Cardiac muscle cell (in vitro differentiated cells and primary cell): ENCODE results near the gene HPDL. TPM values are rescaled to one million over a fixed set of nuclear protein-coding genes. Genes with fewer than 3 reads are reported as not detected.

Experiments
- DNase-seq, 2 donors: peaks; one replicate each; pipeline versions ENCODE4 v3.0.0 to v3.0.0-alpha.2; 2010 to 2017; ENCODE audit warnings: low read depth in 1 of 2, low spot score in 1 of 2
- H3K27ac ChIP-seq: fragments of 200-600 bp; sonication (generic); 2 replicates; pipeline ENCODE4 v1.5.1; 2016
- H3K27me3 ChIP-seq: fragments of 200-600 bp; sonication (generic); 2 replicates; pipeline ENCODE4 v1.6.0; 2016; ENCODE audit warnings: control low read depth
- H3K36me3 ChIP-seq: fragments of 200-600 bp; sonication (generic); 2 replicates; pipeline ENCODE4 v1.5.1; 2016; ENCODE audit warnings: control low read depth
- H3K4me1 ChIP-seq: fragments of 200-600 bp; sonication (generic); 2 replicates; pipeline ENCODE4 v1.8.1; 2017; ENCODE audit warnings: low read depth, mild to moderate bottlenecking, mixed run types
- H3K4me3 ChIP-seq: fragments of 200-600 bp; sonication (generic); 2 replicates; pipeline ENCODE4 v1.5.1; 2016; ENCODE audit warnings: mild to moderate bottlenecking
- H3K9me3 ChIP-seq: fragments of 200-600 bp; sonication (generic); 2 replicates; pipeline ENCODE4 v1.5.1; 2017; ENCODE audit warnings: low read depth, mild to moderate bottlenecking, control low read depth
- CTCF ChIP-seq: IDR thresholded peaks from 2 replicates; pipeline ENCODE4 v1.5.1; 2012; ENCODE audit warnings: low read depth, mild to moderate bottlenecking, low read length
- polyA plus RNA-seq: library from polyadenylated mRNA; unstranded; fragments of >200 nt; fragmentation: Nextera tagmentation; extraction: Ambion mirVana; gene quantifications from 2 replicates; pipeline ENCODE4 v1.2.1, GENCODE V29; 2016
- total RNA-seq: library from RNA; depleted of rRNA; stranded (reverse); fragments of >200 nt; gene quantifications from 2 replicates; pipeline ENCODE4 v1.2.3, GENCODE V29; 2016

Gene HPDL
- total and polyA plus RNA-seq, 2 experiments from 2014 or later = 1.3 to 3.3 TPM

DNA sequence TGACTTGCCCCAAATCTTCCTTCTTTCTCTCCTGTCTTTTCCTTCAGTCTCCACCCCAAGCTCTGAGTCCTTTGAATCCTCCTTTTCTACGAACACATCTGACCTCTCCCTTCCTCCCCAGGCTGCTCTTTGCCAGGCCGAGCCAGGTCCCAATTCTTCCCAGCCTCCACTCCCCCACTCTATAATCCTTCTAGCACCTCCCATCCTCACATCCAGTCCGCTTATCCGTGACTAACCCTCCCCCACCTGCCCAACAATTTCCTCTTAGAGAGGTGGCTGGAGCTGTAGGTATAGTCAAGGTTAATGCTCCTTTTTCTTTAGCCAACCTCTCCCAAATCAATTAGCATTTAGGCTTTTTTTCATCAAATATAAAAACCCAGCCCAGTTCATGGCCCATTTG, 9.5 kb upstream of the HPDL start:
- no peak overlapping the region for H3K27ac ChIP-seq
- no peak overlapping the region for H3K4me3 ChIP-seq
- no peak for TF ChIP-seq CTCF
- H3K27me3 ChIP-seq = no peaks in the 10 kb centered on the region
- no peaks in the 10 kb centered on the region for H3K36me3 ChIP-seq
- DNase-seq = no peak
- H3K9me3 ChIP-seq = no peaks in the 10 kb centered on the region
- H3K4me1 ChIP-seq = no peaks in the 10 kb centered on the region

DNA sequence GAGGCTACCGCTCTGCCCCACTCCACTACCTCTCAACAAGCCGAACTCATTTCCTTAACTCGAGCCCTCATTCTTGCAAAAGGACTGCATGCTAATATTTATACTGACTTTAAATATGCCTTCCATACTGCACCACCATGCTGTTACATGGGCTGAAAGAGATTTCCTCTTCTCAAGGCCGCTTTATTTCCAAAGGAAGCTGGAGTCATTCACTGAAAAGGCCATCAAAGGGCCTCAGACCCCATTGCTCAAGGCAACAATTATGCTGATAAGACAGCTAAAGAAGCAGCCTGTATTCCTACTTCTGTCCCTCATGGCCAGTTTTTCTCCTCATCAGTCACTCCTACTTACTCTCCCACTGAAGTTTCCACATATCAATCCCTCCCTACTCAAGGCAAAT, 6.9 kb upstream of the HPDL start:
- no peak for TF ChIP-seq CTCF
- H3K27me3 ChIP-seq = no peaks in the 10 kb centered on the region
- no peaks in the 10 kb centered on the region for H3K9me3 ChIP-seq
- no peak overlapping the region for H3K27ac ChIP-seq
- DNase-seq = no peak
- no peaks in the 10 kb centered on the region for H3K36me3 ChIP-seq
- no peak overlapping the region for H3K4me3 ChIP-seq
- H3K4me1 ChIP-seq = no peaks in the 10 kb centered on the region

- no peak overlapping the region for H3K4me3 ChIP-seq
- no peak overlapping the region for H3K27ac ChIP-seq
- no peak for DNase-seq
- H3K27me3 ChIP-seq = no peaks in the 10 kb centered on the region
- no peak for TF ChIP-seq CTCF
- H3K36me3 ChIP-seq = no peaks in the 10 kb centered on the region
- no peaks in the 10 kb centered on the region for H3K4me1 ChIP-seq
- no peaks in the 10 kb centered on the region for H3K9me3 ChIP-seq
These were observed 5.3 kb upstream of the HPDL start for GRCh38 chr1:45321444-45321843.

DNA sequence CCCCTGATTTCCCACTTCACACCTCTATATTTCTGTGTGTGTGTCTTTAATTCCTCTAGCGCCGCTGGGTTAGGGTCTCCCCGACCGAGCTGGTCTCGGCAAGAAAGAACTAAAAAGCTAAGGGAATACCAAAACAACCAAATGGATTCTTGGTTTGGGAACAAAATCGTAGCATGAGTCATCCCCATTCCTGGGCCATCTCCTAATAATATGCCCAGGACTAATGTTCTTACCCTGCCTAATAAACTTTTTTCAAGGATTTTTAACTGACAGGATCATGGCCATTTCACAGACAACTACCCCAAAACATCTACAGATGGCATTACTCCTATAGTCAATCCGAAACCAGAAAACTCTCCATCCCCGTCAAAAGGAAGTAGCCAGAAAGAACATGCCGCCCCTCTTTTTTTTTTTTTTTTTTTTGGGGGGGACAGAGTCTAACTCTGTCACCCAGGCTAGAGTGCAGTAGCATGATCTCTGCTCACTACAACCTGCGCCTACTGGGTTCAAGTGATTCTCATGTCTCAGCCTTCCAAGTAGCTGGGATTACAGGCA, 4.1 kb upstream of the HPDL start:
- Histone ChIP-seq H3K9me3 (no peaks in the 10 kb centered on the region), H3K4me1 (no peaks in the 10 kb centered on the region), H3K27ac (no peak overlapping the region), H3K36me3 (no peaks in the 10 kb centered on the region), H3K27me3 (no peaks in the 10 kb centered on the region), H3K4me3 (no peak overlapping the region)
- no peak for DNase-seq
- TF ChIP-seq CTCF = no peak

DNA sequence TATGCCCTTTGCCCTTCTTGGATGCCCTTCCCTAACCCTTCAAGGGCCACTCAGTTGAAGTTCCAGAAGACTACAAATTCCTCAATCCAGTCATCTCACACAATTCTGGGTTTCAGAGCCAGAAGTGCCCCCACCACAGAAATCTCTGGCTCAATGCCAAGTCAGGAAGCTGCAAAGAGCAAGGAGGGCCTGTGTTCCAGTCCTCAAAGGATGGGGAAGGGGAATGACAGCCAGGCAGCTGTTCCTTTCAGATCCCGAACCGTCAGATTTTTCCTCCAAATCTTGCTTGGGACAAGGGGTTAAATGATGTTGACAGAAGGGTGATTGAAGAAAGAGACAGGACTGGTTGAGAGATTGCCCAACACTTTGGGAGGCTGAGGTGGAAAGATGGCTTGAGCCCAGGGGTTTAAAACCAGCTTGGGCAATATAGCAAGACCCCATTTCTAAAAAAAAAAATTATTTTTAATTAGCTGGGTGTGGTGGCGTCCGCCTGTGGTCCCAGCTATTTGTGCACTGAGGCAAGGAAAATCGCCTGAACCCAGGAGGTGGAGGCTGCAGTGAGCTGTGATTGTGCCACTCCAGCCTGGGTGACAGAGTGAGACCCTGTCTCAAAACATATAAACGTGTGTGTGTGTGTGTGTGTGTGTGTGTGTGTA, 716 bp upstream of the HPDL start:
- no peak for TF ChIP-seq CTCF
- Histone ChIP-seq H3K4me3 (no peak overlapping the region), H3K27ac (no peak overlapping the region)

More for the DNA sequence above, 716 bp upstream of the HPDL start:
- H3K9me3 ChIP-seq = no peaks in the 10 kb centered on the region
- peak in 1 of 2 donors; percentile 38 for DNase-seq
- no peaks in the 10 kb centered on the region for H3K27me3 ChIP-seq
- peaks cover 2% of the 10 kb centered on the region for H3K36me3 ChIP-seq
- H3K4me1 ChIP-seq = no peaks in the 10 kb centered on the region
